Pulmonary artery endothelial cell (primary cell): Measurements from ENCODE around the gene IL16. TPM values are rescaled to one million over a fixed set of nuclear protein-coding genes. Genes with fewer than 3 reads are reported as not detected.

Experiments
- DNase-seq: peaks from one replicate; pipeline ENCODE4 v3.0.0-alpha.2; 2011; ENCODE audit warnings: low read depth, low spot score
- total RNA-seq: library from RNA; depleted of rRNA; stranded (reverse); fragments of >200 nt; gene quantifications from 2 replicates; pipeline ENCODE4 v1.2.3, GENCODE V29; 2014

The IL16 gene
- total RNA-seq, 1 donor from 2014 or later, result 0.20 TPM

DNA sequence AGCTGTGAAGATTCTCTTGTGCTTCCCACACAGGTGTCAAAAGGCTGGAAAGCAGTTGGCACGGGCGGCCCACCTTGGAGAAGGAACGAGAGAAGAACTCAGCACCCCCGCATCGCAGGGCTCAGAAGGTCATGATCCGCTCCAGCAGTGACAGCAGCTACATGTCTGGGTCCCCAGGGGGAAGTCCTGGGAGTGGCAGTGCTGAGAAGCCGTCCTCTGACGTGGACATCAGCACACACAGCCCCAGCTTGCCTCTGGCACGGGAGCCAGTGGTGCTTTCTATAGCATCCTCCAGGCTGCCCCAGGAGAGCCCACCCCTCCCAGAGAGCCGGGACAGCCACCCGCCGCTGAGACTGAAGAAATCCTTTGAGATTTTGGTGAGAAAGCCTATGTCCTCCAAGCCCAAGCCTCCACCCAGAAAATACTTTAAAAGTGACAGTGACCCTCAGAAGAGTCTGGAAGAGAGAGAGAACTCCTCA, 95.9 kb downstream of the IL16 start:
- no peak for DNase-seq

DNA sequence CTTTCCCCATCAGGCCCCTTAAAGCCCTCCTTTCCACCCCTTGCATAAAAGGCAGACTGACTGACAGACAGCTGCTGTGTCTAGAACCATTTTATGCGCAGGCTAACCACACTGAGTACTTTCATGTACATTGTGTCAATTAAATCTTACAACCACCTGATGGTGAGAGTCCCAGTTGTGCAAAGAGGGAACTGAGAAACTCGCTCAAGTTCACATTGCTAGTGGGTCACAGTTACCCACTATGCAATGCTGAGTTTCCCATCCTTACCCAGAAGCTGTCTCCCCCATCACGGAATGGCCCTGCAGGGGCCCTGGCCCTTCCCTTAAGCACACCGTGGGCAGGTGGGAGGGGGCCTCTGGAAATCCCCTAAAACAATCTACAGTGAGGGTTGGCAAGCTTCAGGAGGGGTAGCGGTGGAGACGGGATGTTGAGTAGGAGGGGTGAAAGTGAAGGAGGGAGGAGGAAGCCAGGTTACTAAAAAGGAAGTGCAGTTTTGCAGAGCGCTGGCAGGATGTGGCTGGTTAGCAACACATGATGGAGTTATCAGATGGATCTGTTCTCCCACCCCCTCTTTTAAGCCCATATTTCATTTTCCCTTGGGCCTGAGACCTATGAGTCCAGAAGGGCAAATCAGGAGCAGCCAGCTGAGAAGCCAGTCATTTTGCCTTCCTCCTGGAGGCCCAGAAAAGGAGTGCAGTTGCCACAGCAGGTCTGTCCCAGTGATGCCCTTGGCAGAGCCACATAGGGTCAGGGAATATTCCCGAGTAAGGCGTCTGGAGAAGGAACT, 97.2 kb downstream of the IL16 start:
- DNase-seq, result no peak

DNA sequence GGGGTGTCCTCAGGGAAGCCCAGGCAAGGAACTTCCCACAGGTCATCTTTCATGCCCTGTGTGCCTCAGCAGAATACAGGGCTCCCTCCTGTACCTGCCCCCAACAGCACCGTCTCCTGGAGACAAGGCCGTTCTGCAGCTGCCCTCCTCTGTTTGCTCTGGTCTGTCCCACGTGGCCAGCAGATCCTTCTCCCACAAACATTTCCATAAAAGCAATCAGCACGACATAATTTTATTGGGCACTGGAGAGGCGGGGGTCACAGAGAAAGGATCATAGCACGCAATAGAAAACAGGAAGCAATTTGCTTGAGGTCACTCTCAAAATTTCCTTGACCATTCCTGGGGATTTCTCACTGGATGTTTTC, 97.8 kb downstream of the IL16 start:
- DNase-seq, result no peak

DNA sequence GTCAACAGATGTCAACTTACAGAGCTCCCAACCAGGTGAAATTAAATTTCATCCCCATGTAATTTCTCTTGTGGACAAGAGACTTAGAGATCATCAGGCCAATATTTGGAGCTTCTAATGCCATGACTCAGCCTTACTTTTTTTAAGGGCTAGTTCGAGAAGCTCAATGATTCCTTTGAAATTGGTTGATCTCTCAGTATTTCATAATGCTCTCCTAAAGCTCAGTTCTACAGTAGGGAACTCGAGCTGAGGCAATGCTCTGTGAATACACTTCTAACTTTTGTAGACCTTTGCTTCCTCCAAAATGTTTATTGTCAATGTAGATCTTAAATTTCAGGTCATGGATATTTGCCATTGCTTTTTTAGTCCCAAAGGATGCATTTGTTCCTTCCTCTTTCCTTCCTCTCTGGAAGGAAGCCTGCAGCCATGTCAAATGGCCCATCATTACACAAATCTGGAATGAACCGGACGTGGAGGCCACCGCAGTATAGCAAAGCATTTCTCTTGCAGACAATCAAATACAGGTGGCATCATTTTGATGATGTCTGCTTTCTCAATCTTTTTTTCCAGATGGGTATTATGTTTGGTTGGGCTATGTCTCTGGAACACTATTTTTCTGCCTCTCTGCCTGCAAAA, 98.9 kb downstream of the IL16 start:
- DNase-seq, result no peak

DNA sequence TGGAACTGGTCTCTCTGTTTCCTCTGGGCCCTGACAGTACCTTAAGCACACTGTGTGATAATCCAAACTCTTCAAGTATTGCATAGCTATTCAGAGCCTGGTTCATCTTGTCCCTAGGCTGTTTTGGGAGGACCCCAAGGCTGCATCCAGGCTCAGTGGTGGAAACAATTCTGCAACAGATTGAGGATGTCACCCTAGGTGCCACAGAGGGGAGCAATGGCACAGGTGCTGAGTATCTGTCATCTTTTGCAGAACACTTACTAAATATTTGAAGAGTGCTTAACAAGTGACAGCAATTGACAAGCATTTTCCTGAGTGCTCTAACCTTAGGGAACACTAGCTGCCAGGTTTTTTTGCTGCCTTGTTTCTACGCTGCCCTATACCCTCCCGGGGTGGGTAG, 99.5 kb downstream of the IL16 start:
- DNase-seq, result no peak

DNA sequence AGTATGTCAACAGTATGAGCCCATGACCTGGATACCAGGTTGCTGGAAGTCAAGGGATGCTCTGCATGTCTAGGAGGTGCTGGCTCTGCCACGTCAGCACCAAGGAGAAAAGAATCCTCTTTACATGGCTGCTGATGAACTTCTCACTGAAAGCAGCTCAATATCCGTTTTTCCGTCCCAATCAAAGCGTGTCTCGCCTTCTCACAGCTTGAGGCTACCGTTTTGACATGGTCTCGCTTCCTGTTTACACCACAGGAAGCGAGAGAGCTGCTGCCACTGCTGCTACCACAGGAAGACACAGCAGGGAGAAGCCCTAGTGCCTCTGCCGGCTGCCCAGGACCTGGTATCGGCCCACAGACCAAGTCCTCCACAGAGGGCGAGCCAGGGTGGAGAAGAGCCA, 100.0 kb downstream of the IL16 start:
- DNase-seq, result no peak

DNA sequence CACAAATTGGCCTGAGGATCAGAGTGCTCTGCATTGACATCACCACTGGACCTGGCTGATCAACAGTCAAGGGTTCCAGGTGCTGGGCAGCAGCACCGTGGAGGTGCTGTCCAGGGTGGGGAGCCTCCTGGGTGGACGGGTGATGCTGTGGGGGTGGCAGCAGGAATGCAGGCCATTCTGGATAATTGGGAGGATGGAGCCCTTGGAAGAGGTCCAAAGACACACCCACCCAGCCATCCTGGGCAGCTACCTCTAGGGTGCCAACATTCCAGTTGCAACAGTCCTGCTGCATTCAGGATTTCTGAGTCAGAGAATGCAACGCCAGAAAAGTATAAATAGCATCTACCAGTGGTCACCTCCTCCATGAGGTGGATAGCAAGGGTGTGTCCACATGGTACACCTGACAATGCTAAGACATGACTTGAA, 100.5 kb downstream of the IL16 start:
- DNase-seq, result no peak

DNA sequence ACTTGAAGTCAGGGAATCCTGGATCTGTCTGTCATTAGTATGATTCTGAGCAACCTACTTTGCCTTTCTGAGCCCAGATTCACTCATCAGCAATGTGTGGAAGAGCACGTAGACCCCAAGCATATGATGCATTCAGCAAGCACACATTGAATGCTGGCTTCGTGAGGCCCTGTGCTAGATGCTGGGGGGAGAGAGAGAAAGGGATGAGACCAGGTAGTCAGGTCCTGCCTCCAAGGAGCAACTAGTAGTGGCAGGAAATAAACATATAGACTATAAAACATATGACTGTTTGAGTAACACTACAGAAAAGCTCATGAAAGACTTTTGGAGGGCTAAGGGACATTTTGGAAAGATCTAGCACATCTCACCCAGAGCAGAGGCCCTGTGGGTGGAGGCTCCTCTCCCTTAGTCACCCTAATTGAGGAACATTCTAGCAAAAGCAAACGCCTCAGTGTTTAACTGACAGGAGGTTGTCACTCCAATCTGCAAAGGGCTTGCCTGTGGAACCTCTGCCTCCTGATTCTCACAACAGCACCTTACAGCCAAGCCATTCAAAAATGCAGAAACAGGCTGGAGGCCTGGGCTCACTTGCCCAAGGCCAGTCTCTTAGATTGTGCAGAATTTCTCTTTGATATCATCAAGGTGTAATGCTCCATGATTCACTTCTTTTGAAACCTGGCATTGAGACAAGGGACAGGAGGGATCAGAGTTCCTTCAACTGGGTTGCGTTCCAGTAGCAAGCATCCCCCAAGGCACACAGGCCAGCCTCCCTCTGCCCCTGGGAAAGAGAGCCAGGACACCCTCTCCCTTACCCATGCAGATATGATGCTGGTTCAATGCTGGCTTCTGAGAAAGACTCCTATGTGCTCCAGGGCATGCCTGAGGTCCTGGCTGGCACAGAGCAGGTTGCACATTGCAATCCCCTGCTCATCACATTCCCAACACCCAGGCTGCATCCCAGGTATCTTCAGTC, 101.2 kb downstream of the IL16 start:
- DNase-seq, result no peak

DNA sequence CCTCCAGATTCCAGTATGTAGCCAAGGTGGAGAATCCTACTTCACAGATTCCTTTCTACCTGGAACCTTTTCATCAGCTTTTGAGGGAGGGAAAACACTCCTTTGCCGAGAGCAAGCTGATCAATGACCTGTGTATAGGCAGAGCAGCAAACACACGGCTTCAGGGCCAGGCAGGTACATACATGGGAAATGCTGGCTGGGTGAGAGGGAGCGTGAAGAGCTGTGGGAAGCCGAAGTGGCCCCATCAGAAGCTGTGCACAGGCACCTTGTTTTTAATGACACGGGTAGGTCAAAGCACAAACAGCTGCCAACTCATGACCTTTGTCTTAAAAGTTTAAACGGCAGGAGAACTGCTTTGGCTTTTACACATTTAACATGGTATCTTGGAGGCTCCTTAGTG, 101.9 kb downstream of the IL16 start:
- no peak for DNase-seq

DNA sequence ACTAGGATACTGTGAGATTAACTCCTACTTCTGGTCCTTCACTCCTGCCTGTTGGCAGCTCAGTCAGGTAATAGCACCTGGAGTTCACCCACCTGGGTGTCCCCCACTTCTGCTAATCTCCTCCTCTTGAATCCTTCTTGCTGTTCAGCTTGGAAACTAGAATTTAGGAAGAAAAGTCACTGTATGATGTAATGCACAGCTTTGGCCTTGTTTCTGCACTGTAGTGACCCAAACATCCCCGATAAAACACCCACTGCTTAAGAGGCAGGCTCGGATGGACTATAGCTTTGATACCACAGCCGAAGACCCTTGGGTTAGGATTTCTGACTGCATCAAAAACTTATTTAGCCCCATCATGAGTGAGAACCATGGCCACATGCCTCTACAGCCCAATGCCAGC, 102.5 kb downstream of the IL16 start:
- DNase-seq, result no peak

DNA sequence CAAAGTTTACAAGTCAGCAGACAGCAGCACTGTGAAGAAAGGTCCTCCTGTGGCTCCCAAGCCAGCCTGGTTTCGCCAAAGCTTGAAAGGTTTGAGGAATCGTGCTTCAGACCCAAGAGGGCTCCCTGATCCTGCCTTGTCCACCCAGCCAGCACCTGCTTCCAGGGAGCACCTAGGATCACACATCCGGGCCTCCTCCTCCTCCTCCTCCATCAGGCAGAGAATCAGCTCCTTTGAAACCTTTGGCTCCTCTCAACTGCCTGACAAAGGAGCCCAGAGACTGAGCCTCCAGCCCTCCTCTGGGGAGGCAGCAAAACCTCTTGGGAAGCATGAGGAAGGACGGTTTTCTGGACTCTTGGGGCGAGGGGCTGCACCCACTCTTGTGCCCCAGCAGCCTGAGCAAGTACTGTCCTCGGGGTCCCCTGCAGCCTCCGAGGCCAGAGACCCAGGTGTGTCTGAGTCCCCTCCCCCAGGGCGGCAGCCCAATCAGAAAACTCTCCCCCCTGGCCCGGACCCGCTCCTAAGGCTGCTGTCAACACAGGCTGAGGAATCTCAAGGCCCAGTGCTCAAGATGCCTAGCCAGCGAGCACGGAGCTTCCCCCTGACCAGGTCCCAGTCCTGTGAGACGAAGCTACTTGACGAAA, 103.1 kb downstream of the IL16 start:
- no peak for DNase-seq

DNA sequence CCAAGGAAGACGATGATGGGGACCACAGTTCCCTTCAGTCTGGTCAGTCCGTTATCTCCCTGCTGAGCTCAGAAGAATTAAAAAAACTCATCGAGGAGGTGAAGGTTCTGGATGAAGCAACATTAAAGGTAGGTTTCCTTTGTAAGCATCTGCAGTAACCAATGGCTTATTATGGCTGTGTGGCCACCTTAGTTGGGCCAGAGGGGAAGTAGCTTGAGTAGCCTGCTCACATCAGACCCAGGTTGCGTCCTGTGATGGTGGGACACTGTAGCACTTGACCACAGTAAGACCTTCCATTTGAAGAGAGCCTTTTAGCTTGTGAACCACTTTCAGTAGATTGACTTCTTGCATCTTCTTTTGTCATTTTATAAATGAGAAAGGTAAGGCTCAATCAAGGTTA, 104.7 kb downstream of the IL16 start:
- no peak for DNase-seq

DNA sequence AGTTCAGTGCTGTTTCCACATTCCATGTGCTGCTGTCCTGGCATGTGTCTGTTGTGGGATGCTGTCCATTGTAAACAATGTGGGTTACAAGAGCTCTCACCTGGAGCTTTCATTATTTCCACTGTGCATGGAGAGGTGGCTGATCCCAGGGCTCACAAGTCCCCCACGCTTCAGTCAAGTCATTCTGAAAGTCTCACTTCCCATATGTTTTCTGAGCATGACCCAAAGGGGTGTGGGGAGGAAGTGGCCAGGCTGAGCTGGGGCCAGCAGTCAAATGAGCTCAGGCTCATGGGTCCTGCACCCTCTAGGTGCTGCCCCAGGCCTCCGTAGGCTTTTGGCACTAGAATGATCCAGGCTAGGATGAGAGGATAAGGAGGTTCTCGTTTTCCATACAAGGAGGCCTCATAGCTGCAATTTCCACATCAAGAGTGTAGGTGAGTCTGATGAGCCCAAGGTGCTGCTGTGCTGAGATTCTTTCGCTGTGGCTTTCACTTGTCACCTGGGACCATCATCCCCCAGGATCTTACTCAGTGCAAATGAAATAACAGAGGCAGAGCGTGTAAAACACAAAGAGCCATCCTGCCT, 105.2 kb downstream of the IL16 start:
- DNase-seq, result no peak

DNA sequence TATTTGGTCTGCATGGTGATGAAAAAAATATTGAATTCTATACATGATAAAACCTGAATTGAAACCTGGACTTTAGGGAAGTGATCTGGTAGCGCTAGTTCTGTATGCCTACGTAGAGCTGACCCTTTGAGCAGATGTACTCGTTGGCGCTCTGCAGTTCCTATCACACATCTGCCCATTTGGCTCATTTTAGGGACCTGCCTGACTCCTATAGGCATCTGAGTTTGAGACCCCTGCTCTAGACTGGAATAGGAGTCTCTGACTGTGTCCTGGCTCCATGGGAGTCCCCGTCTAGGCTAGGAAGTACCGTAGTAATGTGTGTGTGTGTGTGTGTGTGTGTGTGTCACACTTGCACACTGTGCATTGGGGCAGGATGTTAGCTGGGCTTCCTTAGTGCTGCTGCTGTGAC, 106.0 kb downstream of the IL16 start:
- DNase-seq, result no peak

DNA sequence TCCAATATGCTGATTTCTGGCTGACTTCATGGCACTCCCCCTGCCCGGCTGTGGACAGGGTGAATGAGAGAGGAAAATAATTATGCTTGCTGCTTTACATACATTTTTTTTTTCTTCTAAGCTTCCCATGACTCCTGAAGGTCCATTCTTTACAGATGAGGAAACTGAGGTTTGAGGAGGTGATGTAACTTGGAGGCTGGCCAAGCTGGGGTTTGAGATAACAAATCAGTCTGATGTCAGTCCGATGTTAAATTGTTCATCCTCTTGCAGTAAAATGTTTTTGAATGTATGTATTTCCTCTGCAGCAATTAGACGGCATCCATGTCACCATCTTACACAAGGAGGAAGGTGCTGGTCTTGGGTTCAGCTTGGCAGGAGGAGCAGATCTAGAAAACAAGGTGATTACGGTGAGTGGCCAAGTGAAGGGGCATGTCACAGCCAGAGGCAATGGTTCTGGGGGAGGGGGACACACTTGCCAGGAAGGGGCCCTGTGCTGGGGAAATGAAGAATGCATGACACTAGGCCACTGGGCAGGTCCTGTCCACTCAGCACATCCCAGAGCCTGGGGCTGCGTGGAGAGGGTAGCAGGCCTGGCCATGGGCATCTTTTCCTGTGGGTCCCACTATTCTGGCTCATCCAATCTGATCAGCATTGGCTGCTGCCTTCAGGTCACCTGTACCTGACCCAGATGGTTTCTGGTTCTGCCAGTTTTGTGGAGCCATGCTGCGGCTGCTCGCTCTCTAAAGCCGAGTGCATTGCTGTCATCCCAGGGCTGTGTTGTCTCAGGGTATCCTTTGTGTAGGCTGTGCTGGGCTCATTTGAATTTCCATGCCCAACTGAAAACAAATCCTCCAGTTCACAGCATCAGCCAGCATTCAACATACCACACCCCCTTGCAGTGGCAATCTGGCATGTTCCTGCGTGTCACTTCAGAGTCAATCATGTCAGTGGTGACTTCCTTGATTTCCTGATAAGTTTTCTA, 106.9 kb downstream of the IL16 start:
- no peak for DNase-seq

DNA sequence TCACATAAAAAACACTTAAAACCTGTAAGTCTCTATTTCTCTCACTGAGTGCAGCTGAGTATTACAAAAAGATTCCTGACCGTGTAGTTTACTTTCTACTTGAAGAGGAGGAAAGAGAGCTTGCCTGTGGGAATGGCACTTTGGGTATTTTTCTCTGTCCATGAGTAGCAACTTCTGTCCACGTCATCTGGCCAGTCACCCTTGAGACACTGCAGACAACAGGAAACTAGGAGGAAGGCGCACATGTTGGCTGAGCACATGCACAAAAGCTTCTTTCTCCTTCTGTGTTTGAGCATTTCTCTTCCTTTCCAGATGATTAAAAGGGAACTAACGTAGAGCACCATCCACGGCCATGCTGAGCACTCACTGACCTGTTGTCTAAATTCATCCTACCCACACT, 107.5 kb downstream of the IL16 start:
- DNase-seq, result no peak

DNA sequence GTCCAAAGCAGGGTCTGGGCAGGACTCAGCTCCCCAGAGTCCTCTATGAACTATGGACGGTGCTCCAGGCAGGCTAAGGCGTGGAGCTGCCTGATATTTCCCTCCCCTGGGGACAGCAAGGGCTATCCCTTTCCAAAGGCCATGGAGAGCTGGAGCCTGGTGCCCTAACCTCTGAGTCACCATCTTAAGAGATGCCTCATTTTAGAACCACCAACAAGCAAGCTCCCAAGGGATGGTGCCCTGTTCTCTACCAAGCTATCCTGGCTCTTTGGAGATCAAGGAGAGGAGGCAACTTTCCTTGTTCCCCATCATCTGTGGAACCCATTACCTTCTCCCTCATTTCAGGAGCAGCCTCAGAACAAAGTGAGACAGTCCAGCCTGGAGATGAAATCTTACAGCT, 111.6 kb downstream of the IL16 start:
- no peak for DNase-seq

DNA sequence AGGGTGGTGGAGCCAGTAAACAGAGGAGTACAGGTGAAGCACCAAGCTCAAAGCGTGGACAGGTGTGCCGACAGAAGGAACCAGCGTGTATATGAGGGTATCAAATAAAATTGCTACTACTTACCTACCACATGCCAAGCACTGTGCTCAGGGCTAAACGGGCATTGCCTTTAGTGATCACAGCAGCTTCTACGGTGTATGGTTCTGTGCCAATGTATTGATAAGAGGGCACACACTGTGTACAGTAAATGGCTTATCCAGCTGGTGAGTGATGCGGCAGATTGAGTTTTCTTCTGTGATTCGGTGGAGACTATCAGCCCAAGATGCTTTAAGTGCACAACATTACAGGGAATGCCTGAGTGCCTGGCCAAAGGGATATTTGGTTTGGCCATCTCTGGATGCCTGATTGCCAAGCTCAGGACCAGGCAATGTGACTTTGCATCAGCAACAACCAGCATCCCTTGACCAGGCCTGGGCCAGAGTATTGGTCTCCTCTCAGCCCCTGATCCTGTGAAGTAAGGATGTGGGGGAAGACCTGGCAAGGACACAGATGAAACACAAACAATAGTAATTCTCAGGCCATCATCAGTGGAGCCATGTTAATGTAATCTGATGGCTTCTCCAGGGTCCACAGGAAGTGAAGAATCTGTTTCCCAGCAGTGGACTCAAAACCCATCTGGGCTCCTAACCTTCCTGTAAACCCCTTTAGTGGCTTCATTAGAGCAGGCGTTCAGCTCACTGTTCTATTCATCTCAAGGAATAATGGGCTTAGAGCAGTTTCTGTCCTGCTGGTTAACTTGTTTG, 113.2 kb downstream of the IL16 start:
- DNase-seq, result no peak

DNA sequence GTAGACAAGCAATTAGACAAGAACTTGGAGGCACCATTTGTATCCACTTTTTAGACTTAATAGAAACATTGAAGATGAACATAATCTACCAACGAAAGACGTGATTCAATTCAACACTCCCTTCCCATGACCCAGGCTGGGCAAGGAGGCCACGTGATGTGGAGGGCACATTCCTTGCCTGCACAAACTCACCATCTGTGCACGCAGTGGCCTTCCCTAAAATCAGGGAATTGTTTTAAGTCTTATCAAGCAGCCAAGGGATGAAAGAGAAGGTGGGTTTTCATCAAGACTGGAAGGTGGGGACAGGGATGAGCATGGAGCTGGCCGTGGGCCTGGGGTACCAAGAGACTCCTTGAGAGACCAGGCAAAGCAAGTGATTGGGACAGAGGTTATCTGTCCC, 113.8 kb downstream of the IL16 start:
- DNase-seq, result no peak
